SK-N-MC (cell line): ENCODE data around the gene ADAMTS3.

Experiments used
- EZH2 ChIP-seq: fragments of 200-600 bp; sonication (generic); IDR thresholded peaks from one replicate; pipeline ENCODE4 v1.6.1; 2017; ENCODE audit warnings: antibody characterized with exemption
- FOXP2 ChIP-seq: optimal IDR thresholded peaks from 2 replicates; pipeline ENCODE3; 2011; ENCODE audit warnings: mild to moderate bottlenecking, moderate library complexity; ENCODE audit not compliant: insufficient read depth; ENCODE audit errors: extremely low read length, control extremely low read depth
- POLR2AphosphoS5 ChIP-seq: IDR thresholded peaks from 2 replicates; pipeline ENCODE4 v1.6.1; 2012; ENCODE audit warnings: mild to moderate bottlenecking, low read depth, low read length, borderline replicate concordance

GRCh38 chr4:72351521-72351920, 217.5 kb downstream of the ADAMTS3 start:
- TF ChIP-seq EZH2, result no peak
- TF ChIP-seq POLR2AphosphoS5, result no peak
- TF ChIP-seq FOXP2, result no peak
